ENCODE data around the gene RHBDF1.
A peak's percentile ranks its signal among the peaks of the same experiment; 100 is the strongest.
"Not testable (repeated sequence)": the region's sequence is repeated elsewhere in the genome, so short reads cannot be mapped to it uniquely, and the experiment has no call there.

RHBDF1 gene

GRCh38 chr16:35678-36305 lies 36.6 kb downstream of the RHBDF1 start:
- DNase-seq = no peak

- no peak for DNase-seq
Observed at GRCh38 chr16:35011-35677, 37.3 kb downstream of the RHBDF1 start.

- no peak for DNase-seq
Observed at GRCh38 chr16:34648-34987, 37.8 kb downstream of the RHBDF1 start.

- no peak for DNase-seq
Observed at GRCh38 chr16:33877-34647, 38.4 kb downstream of the RHBDF1 start.

- not testable (repeated sequence) for DNase-seq
Observed at GRCh38 chr16:33154-33876, 39.1 kb downstream of the RHBDF1 start.

GRCh38 chr16:30627-31026 lies 41.8 kb downstream of the RHBDF1 start:
- not testable (repeated sequence) for DNase-seq

GRCh38 chr16:25926-26348 lies 46.5 kb downstream of the RHBDF1 start:
- not testable (repeated sequence) for DNase-seq

GRCh38 chr16:24151-24550 lies 48.3 kb downstream of the RHBDF1 start:
- not testable (repeated sequence) for DNase-seq

GRCh38 chr16:20886-21285 lies 51.5 kb downstream of the RHBDF1 start:
- not testable (repeated sequence) for DNase-seq

- DNase-seq = not testable (repeated sequence)
Observed at GRCh38 chr16:17062-17765, 55.2 kb downstream of the RHBDF1 start.

- DNase-seq = peak in 1 of 2 experiments; percentile 26
Observed at GRCh38 chr16:10772-11171, 61.7 kb downstream of the RHBDF1 start.

- DNase-seq = no peak
Observed at GRCh38 chr16:9903-10665, 62.3 kb downstream of the RHBDF1 start.
